MM.1S (cell line): Measurements from ENCODE around the gene RASL12.

Experiments
- EZH2phosphoT487 ChIP-seq: fragments of 300-600 bp; sonication (generic); IDR thresholded peaks from 2 replicates; pipeline ENCODE4 v1.6.1; 2018; ENCODE audit warnings: antibody characterized with exemption, low read length
- TF ChIP-seq, protein P1 (sequence below): fragments of 300-600 bp; sonication (generic); IDR thresholded peaks from 2 replicates; pipeline ENCODE4 v1.5.1; 2016; ENCODE audit warnings: antibody characterized with exemption, low read length, mixed read lengths

DNA sequence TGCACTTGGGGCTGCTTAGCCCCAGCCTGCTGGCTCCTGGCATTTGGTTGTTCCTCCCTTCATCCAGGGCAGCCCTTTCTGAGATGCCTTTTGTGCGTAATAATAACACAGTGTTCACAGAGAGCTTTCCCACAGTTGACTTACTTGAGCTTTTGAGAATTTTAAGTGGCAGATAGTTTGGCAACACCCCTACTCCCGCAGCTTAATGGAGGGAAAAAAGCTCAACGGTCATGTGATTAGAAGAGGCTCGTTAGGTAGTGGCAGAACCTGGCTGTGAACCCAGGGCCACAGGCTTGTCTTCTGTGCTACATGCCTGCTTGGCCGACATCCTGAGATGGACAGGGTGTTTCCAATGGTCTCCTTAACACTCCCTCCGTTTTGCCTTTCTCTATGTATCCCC is 13.5 kb upstream of the RASL12 start:
- TF ChIP-seq, protein P1, sequence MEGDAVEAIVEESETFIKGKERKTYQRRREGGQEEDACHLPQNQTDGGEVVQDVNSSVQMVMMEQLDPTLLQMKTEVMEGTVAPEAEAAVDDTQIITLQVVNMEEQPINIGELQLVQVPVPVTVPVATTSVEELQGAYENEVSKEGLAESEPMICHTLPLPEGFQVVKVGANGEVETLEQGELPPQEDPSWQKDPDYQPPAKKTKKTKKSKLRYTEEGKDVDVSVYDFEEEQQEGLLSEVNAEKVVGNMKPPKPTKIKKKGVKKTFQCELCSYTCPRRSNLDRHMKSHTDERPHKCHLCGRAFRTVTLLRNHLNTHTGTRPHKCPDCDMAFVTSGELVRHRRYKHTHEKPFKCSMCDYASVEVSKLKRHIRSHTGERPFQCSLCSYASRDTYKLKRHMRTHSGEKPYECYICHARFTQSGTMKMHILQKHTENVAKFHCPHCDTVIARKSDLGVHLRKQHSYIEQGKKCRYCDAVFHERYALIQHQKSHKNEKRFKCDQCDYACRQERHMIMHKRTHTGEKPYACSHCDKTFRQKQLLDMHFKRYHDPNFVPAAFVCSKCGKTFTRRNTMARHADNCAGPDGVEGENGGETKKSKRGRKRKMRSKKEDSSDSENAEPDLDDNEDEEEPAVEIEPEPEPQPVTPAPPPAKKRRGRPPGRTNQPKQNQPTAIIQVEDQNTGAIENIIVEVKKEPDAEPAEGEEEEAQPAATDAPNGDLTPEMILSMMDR, result no peak
- TF ChIP-seq EZH2phosphoT487, result no peak
